Measurements from ENCODE around the gene BOLA2B.
A peak's percentile ranks its signal among the peaks of the same experiment; 100 is the strongest.
"Not testable (repeated sequence)": the region's sequence is repeated elsewhere in the genome, so short reads cannot be mapped to it uniquely, and the experiment has no call there.

Gene BOLA2B

GRCh38 chr16:30193615-30194014, at the start of gene BOLA2B, which contains the start of gene SLX1A:
Gene BOLA2B (minus strand): TSS chr16:30193666. CDS start chr16:30193595, 71 bp downstream.
Gene SLX1A (plus strand): TSS chr16:30193875. CDS start chr16:30194085, 210 bp downstream.
- not testable (repeated sequence) for DNase-seq

- DNase-seq: not testable (repeated sequence)
Measured at GRCh38 chr16:30217082-30217481, 23.6 kb upstream of the BOLA2B start.

- not testable (repeated sequence) for DNase-seq
Measured at GRCh38 chr16:30211414-30211813, 17.9 kb upstream of the BOLA2B start.

- not testable (repeated sequence) for DNase-seq
Measured at GRCh38 chr16:30209032-30209431, 15.6 kb upstream of the BOLA2B start.

GRCh38 chr16:30207063-30207704, 13.7 kb upstream of the BOLA2B start:
- DNase-seq: not testable (repeated sequence)

GRCh38 chr16:30206252-30206651, 12.8 kb upstream of the BOLA2B start:
- not testable (repeated sequence) for DNase-seq

- DNase-seq: not testable (repeated sequence)
Measured at GRCh38 chr16:30205541-30206236, 12.2 kb upstream of the BOLA2B start.

GRCh38 chr16:30199608-30200343, 6.3 kb upstream of the BOLA2B start:
- not testable (repeated sequence) for DNase-seq

GRCh38 chr16:30199049-30199448, 5.6 kb upstream of the BOLA2B start, which contains the start of gene SULT1A3:
Gene SULT1A3 (plus strand): TSS chr16:30199255. CDS start chr16:30200729, 1,474 bp downstream.
- DNase-seq: not testable (repeated sequence)

GRCh38 chr16:30197001-30197400, 3.5 kb upstream of the BOLA2B start:
- DNase-seq: not testable (repeated sequence)

- not testable (repeated sequence) for DNase-seq
Measured at GRCh38 chr16:30194172-30194925, 883 bp upstream of the BOLA2B start.

- not testable (repeated sequence) for DNase-seq
Measured at GRCh38 chr16:30193098-30193497, 368 bp downstream of the BOLA2B start.

- DNase-seq: not testable (repeated sequence)
Measured at GRCh38 chr16:30191158-30191557, 2.3 kb downstream of the BOLA2B start.

GRCh38 chr16:30187971-30188561, 5.4 kb downstream of the BOLA2B start:
- DNase-seq: peak; percentile 11

- no peak for DNase-seq
Measured at GRCh38 chr16:30187556-30187865, 6.0 kb downstream of the BOLA2B start.

GRCh38 chr16:30186782-30187555, 6.5 kb downstream of the BOLA2B start:
- peak; percentile 94 for DNase-seq

- no peak for DNase-seq
Measured at GRCh38 chr16:30186444-30186781, 7.1 kb downstream of the BOLA2B start.

GRCh38 chr16:30185683-30186421, 7.6 kb downstream of the BOLA2B start:
- DNase-seq: peak; percentile 91

- DNase-seq: no peak
Measured at GRCh38 chr16:30184891-30185682, 8.4 kb downstream of the BOLA2B start.

Measured in CD4-positive, alpha-beta T cell treated with Interleukin-6 for 4 hours (primary cell).